Stimulated activated CD8-positive, alpha-beta memory T cell treated with anti-CD3 and anti-CD28 coated beads, Interleukin-15, amount 100 ng/mL, for 4 hours (primary cell): ENCODE data around the gene GPR156.

Experiments
- DNase-seq, 2 donors: peaks; one replicate each; pipeline ENCODE4 v3.0.0-alpha.2; 2020; ENCODE audit warnings: low read depth in 2 of 2

Gene GPR156

DNA sequence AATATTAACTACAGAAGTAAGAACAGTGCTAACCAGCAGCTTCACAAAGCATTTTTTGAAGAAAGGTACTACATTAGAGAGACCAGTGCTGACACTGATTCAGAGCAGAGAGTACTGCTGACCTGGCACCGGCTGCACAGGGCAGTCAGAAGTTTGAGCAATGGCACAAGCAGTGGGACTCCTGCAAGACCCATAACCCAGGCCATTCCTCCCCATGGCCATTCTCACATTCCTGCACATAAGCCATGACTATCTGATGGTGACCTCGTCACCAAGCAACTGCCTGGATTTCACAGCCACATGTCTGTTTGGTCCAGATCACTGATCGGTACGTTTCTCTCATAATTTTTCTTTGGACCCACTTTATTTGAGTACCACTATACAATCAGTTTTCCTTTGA is 88.7 kb downstream of the GPR156 start:
- no peak for DNase-seq

DNA sequence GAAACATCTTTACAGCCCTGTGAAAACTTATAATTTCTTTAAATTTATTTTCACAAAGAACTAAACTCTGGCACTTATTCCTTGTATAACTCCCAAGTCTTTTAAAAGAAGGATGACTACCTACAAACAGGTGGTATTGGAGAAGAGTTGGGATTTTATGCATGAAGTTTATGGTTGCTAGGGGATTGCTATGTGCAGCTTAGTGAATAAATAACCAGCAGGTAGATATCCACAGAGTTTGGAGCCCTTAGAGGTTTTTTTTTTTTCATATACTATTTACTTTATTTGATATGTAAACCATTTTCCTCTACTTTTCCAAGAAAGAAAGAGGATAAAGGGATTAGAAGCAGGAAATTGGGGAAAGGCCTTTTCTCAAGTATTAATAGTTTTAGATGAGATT is 91.5 kb downstream of the GPR156 start:
- no peak for DNase-seq

DNA sequence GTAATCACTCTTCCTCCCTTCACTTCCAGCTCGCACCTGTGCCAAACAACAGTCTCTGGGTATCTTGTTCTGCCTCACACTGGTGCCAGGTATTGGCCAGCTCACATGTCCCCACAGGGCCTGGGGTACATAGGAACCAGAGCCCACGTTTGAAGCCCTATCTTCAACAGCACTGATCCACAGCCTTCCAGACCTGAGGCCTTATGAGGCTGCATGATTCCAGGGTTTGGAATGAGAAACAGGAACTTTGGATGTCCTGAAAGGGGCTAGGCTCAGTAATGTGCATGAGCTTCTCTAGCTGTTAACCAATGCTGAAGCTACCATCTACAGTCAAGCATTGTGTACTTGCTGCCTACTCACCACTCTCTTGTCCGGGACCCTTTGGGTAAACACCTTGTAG is 92.4 kb downstream of the GPR156 start:
- DNase-seq: no peak

DNA sequence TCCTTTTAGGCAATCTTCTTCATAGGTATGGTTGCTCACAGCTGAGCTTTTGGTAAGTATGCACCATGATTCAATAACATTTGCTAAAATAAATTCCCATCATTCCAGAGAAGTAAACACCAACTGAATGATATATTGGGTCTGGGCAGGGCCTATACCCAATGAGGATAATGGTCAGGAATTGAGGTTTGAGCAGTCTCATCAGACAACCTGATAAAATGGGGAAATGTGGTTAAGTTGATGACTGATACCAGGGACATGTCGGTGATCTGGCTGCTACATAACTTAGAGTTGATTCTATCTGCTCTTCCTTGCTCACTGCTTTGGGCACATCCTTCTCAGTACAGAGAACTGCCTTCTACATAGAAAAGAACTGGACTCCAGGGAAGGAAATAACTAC is 92.9 kb downstream of the GPR156 start:
- DNase-seq: no peak

DNA sequence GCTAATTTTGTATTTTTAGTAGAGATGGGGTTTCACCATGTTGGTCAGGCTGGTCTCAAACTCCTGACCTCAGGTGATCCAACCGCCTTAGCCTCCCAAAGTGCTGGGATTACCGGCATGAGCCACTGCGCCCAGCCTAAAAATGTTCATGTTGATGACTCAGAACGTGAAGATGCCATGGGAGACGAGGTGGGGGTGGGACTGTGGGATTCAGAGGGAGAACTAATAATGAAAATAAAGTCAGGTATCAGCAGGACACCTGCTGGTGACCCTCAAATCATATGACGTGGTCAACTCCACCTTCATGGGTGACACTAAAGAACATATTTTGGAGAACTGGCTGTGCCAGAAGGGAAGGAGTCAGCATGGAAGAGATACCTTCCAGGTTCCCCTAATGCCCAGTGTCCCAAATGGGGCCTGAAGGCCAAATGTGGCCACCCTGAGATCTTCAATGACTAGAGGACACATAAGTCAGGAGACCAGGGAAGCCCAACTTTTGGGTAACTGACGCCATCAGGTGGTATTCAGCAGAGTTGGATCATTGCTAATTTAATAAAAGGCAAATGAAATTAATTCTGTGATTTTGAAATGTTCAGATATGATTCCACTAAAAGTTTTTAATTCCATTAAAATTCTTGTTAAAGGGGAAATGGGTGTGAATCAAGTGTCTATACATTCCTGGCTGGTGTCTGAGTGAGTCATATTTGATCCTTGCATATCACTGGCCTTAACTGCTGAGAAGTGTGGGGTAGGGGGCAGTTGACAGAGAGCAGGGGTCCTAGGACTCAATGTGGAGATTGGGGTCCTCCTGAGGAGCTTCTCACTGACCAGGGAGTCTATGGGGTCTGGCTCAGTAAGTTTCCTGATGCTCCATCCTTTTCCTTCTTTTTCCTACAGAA is 102.2 kb downstream of the GPR156 start:
- DNase-seq: no peak

DNA sequence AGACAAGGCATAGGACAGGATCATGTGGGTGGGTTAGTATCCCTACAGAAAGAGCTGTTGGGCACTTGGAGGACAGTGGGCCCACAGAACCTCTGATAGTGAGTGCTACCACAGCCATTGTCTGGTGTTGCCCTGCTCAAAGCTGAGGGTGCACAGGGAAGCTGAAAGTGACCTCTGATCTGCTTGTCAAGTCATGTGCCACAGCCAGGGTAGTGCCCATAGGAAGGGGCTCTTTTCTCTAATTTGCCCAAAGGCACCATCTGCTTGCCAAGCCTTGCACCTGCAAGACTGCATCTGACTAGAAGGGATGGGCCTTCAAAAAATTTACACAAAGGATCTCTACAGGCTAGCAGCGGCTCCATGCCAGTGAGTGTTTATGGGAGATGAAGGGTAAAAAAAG is 103.4 kb downstream of the GPR156 start:
- DNase-seq: no peak

DNA sequence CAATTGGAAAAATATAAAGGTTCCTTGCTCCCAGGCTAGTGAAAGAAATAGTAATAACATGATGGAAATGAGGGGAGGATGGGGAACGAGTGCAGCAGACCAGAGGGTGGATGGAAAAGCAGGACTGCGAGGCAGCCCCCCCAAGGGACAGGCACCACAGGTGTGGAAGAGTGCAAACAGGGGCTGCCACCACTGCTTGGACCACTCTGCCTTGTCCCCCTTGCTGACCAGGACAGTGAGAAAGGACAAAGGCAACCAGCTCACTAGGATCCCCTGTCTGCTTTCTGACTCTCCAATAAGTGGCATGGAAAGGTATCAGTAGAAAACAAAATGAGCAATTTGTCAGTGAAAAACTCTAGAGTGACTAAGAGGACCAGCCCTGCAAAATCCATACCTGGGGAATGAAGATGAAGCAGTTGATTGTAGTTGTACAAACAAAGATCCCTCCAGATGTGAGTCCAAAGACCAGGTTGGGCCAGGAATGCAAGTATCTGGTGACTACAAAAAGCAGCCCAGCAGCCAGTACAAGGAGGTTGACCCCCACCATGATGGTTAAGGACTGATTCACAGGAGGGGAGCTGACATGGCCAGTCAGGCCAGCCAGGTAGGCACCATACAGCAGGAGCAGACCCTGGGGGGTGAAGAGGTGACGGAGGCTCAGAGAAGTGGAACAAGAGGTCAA is 104.2 kb downstream of the GPR156 start:
- DNase-seq: no peak

DNA sequence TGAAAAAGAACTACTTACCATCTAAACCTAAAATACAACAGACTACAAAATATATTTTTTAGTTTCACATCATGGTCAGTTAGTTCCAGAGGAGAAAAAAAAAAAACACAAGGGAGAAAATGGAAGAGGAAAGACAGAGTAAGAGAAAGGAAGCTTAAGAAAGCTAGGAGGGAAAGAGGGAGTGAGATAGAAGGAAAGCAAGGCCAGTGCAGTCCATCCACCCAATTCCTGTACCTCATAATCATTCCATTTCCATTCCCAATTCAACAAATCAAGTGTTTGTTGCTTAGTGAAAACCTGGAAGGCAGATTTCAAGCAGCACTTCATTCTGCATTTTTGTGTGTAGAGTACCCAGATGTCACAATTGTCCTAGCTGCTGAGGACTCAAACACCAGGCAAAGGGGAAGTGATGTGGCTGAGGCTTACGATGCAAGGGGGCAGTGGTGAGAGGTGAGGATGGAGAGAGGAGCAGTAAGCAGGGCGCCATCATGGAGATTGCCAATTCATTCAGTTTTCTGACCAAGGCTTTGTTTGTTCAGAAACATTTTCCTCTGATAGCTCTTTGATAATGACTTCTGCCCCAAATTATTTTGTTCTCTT is 107.2 kb downstream of the GPR156 start:
- DNase-seq: no peak

DNA sequence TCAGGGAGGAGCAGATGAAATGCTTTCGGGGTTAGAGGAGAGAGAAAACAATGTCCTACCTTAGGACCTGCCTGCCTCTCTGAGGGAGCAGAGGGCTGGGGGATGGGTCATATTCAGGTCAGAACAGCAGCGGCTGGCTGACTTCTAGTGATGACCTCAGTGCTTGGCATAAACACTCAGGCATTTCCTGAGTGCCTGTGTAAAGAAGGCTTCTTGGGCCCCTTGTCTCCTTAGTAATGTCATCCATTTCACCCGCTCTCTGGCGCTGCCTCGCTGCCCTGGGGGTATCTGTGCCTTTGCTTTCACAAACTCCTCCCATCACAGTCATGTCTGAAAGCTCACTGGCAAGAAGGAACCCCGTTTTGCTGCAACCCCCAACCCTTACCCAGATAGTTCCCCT is 107.9 kb downstream of the GPR156 start:
- DNase-seq: no peak

DNA sequence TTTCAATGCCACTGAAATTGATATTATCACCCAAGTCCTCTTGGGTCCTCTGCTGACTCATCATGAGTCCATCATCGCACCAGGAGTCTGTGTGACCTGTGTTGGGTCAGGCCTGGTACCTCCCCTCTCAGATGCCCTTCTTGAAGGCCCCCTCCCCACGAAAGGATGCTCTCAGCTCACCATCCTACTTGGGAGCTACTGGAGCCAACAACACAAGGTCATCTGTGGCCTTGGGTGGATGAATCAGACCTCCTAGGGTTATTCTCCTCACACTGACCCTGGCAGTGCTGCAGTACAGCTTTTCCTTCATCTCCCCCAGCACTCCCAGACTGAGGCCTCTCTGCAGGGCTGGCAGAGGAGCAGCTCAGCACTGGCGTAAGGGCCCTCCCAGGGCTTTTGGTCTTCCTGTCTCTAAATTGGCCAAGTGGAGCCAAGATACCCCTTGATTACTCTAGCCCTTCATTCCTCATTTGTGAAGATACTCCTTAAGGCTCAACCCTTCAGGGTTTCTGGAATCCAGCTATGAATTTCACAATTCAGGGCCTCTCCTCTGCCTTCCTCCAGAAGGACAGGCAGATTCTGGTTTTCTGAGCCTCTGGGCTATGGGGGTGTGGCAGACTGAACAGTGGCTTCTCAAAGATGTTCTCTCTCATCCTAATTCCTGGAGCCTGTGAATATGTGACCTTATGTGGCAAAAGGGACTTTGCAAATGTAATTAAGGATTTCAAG is 110.0 kb downstream of the GPR156 start:
- DNase-seq: no peak

DNA sequence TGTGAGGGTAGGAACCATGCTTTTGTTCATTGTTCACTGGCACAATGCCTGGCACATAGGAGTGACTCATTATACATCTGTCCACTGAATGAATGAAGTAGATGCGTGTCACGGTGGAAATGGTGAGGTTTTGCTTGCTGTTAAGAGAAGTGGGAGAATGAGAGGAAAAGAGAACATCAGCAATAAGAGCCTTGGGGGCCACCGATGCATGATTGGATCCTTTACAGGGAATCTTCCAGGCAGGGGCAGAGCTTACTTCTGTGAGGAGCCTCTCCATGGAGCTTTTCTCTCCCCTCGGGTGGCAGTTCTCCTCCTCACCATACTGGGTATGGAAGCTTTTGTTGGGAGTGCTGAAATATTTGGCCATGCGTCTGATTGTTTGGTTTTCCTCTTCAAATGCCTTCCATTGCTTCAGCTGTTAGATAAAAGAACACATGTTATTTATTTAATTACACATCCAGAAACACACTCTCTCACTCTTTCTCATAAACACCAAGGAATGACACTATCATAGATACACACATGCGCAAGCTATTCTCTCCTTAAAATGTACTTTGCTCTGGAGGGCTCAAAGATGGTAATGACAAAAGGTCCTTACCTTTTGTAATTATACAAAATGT is 111.9 kb downstream of the GPR156 start:
- DNase-seq: no peak

DNA sequence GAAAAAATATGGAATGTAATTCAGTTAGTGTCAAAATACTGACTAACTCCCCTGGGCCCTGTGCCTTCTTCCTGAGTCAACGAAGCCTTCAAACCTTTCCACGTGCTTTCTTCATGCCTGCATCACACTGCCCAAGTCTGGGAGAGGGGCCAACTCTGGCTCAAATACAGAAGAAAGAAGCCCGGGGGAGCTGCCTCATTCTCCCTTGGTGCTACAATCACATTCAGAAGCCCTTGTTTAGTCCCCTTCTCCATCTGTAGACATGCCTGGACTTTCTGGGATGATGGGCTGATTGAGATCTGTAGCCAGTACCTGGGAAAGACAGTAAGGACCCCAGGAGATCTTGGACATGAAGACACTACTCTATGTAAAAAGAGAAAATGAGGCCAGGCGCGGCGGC is 113.0 kb downstream of the GPR156 start:
- no peak for DNase-seq

DNA sequence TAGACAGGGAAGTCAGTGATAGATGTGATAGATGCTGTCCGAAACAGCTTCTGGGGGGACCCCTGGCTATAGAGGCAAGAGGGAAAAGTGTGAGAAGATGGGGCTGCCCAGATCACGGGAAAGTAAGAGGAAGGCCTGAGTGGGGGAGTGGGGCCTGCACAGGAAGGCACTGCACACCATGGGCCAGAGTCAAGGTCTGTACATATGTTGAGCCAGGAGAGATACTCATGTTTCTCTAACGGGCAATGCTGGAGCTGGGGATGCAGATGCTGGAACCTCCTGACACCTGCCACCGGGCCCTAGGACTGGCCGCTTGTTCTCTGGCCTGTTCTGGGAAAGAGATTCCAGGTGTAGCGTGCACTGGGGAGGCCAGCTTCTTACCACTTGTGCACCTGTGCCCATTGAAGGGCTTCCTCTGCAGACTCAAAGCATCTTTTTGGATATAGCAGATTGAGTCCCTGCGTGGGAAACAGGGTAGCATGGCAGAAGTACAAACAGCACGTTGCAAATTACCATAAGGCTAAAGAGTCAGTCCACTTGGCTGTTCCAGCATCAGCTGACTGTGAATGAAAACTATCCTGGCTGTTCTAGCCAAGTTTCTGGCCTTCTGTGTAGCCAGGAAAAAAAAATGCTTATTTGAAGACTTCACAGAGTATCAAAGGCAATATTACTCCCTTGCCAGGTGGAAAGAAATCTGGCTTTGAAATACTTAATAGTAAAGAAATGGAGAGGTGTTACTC is 113.7 kb downstream of the GPR156 start:
- no peak for DNase-seq

DNA sequence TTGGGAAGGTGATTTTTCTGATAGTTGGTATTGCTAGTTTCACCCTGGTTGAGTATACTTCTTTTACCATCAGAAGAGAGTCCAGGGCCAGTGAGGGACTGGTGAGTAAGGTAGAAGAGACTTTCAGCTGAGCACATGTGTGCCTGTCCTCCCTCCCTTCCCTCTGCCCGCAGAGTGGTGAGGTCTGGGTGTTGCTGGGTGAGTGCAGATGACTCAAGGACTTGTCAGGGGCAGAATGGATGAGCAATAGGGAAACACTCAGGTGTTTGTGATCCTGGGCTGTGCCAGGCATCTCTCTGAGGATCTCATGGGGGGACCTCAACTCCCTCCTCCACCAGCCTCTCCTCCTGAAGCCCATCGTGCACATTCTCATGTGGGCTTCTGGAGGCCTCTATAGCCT is 114.8 kb downstream of the GPR156 start:
- DNase-seq: no peak

DNA sequence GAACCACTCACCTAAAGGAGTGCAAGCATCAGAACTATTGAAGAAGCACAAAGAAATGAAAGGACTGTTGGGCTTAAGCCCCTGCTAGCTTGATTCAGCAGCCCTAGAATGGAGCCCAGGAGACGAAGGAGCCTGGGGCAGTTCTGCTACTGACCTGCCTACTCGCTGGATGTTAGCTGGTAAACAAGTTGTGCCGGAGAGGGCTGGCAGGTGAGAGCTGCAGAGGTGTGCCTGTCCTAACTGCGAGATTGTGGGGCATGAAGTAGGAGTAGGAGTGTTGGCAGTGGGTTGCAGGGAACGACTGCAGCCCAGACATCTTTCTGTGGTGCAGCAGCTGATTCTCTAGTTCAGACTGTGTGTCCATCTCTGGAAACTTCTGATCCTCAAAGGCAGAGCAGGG is 115.6 kb downstream of the GPR156 start:
- DNase-seq: no peak

DNA sequence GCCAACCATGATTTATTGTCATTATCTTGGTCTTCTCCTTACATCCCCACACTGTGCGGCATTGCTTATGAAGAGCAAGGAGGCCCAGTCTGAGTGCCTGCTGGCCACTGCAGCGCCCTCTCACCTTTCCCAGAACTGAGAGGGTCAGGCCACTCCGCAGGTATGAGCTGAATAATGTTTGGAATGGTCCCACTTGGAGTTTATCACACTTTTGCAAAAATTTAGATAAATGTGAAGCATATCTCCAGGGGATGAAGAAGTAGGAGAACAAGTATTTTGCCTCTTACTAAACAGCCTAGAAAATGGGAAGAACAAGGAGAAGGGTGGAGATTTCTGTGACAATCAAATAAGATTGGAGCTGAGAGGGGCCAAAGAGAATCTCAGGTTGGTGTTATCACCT is 116.4 kb downstream of the GPR156 start:
- DNase-seq: no peak

DNA sequence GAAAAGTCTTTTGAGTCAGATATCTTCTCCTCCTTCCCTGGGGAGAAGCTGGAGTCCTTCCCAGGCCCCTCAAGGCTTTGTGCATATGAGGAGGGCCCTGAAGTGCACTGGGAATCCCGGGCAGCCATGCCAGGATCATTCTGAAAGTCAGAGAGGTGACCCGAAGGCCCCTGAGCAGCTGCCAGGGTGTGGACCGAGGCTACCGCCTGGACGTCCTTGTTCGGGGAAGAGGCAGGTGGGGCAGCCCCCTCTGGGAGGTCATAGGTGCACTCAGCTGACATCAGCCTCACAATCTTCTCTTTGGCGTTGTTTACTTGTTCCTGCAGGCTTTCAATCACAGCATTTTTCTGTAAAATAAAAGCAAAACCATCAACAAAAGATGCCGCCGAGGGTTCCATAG is 117.0 kb downstream of the GPR156 start:
- DNase-seq: no peak

DNA sequence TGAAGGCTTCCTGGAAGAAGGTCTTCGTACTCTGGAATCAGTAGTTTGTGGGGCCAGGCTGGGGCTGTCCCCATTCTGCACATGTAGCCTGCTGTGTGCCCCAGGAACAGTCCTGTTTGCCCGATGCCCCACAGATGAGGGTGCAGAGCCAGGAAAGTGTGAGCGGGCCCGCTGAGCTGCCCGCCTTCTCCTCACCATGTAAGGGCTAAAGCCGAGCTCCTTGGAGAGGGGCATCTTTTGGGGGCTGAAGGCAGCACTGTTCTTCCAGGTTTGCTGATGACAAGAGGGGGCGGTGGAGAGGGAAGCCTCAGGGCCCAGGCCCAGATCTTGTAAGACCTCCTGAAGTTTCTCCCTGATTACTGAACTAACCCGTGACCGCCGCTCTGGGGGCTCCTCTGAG is 117.5 kb downstream of the GPR156 start:
- DNase-seq: no peak

DNA sequence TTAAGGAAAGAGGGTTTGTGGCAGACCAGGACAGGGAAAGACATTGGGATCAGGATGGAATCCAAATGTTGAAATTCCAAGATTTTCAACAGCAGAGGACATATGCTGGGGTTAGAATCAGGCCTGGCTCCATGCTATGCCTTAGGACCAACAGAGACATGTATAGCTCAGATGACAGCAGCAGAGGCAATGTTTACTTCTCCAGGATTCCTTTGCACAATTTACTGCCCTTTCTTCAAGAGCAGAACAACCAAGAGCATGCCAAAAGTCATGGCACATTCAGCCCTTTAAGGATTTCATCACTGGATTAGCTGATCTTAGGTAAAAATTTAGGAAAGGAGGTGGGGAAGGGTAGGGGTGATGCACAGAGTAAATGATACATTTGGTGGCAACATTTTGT is 121.2 kb downstream of the GPR156 start:
- DNase-seq: no peak

DNA sequence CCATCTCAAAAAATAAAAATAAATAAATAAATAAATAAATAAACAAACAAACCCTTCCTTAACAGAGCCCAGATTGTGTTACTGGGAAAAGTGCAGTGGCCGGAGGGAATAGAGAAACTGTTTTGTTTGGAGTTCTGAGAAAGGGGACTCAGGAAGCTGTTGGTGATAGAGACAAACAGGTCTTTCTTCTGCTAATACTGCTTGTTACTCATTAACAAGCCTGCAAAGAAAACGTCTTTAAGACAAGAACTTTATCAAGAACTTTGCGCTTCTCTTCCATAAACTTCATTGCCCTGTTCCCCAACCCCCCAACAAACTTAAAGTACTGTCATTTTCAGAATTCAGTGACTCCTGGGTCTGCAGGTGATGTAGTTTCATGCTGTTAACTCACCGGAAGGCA is 122.0 kb downstream of the GPR156 start:
- no peak for DNase-seq

DNA sequence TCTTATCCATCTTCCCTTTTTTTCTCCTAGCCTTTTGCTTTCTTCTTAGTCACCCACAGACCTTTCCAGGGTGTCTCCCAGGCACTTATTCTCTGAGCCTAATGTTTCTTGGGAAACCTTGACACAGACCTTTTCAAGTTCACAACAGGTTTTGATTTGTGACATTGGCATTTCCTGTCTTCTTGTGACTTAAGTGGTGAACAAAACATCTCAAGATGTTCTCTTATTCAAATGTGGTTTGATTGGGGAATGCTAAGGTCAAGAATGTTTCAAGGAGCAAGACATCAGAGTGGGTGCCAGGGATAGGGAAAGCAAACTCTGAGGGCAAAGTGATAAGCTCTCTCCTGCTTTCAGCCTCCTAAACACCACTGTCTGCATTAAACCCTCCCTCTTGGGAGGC is 122.6 kb downstream of the GPR156 start:
- no peak for DNase-seq
